ENCODE measurements around the gene TNS3. TPM values are rescaled to one million over a fixed set of nuclear protein-coding genes. Genes with fewer than 3 reads are reported as not detected.

Gene TNS3
- total and polyA plus RNA-seq, 2 of the 13 experiments (the other 11 are each of a cell fraction or from before 2014, with no cell fraction given) = 52.9 to 55.7 TPM

GRCh38 chr7:47389171-47389922 is 192.6 kb downstream of the TNS3 start:
- no peak overlapping the region for H3K27ac ChIP-seq (ENCODE audit: extremely low read length, insufficient read depth, low read length)
- peaks cover 31% of the 10 kb centered on the region for H4K20me1 ChIP-seq (ENCODE audit: insufficient read depth, low read length)
- ChIA-PET CTCF (ENCODE audit: low intra/inter-chr PET ratio, low total read pairs) (no interaction called here), POLR2A (no interaction called here)
- H3K79me2 ChIP-seq (ENCODE audit: insufficient read depth, low read length) = peaks cover 16% of the 10 kb centered on the region
- no peak overlapping the region for H3K4me2 ChIP-seq (ENCODE audit: low read depth, low read length)
- ATAC-seq = no peak
- no peak for DNase-seq (ENCODE audit: low spot score)
- H3K9ac ChIP-seq (ENCODE audit: insufficient read depth, low read depth, low read length) = no peak overlapping the region
- FAIRE-seq = no peak
- 98% methylated on average over 13 of the region's 16 CpGs for WGBS (ENCODE audit: low lambda C conversion rate)
- H3K4me1 ChIP-seq (ENCODE audit: insufficient read depth, low read length) = peaks cover 42% of the 10 kb centered on the region
- no peak overlapping the region for H3K4me3 ChIP-seq (replicated peaks in 1 of 3; ENCODE audit: insufficient read depth in 1 of 3, low read depth in 2 of 3, low read length in 3 of 3)
- no TSS peak for BruUV-seq (replicated peaks)
- no peak overlapping the region for H2AFZ ChIP-seq (ENCODE audit: low read length)
- in situ Hi-C loops (cut with HindIII; ENCODE audit: extremely low pct_ligation_motif_present, low pct_unique_long_range_greater_than_20kb) = no loop called here
- H3K36me3 ChIP-seq (replicated peaks in 1 of 2; ENCODE audit: control insufficient read depth in 1 of 2, insufficient read depth in 2 of 2, low read length in 2 of 2) = peaks cover 46 to 90% of the 10 kb centered on the region in 2 experiments
- intact Hi-C loops (cut with micrococcal nuclease; ENCODE audit: unreplicated experiment) = loop anchor here (10.0 kb wide), 1 partner anchor 125 kb away; no protein-coding TSS in a partner anchor
- TF ChIP-seq ZNF547 (CRISPR knock-in tag; IDR thresholded peaks at IDR 0.05) (no peak), DMAP1 (CRISPR knock-in tag; IDR thresholded peaks at IDR 0.05) (no peak), UBTF (CRISPR knock-in tag; IDR thresholded peaks at IDR 0.05) (no peak), ZKSCAN8 (CRISPR knock-in tag; IDR thresholded peaks at IDR 0.05; ENCODE audit: borderline replicate concordance) (no peak), ZNF678 (CRISPR knock-in tag; IDR thresholded peaks at IDR 0.05) (no peak), SRSF9 (IDR thresholded peaks at IDR 0.05; ENCODE audit: borderline replicate concordance, insufficient read depth, low read depth, low read length, poor library complexity, severe bottlenecking) (no peak), FIP1L1 (IDR thresholded peaks at IDR 0.05; ENCODE audit: borderline replicate concordance, insufficient read depth, low read depth, low read length) (no peak), BRD4 (CRISPR knock-in tag; IDR thresholded peaks at IDR 0.05) (no peak), FOXO1 (CRISPR knock-in tag; IDR thresholded peaks at IDR 0.05) (no peak), GTF2F1 (IDR thresholded peaks at IDR 0.05; ENCODE audit: low read length) (no peak), ZNF225 (CRISPR knock-in tag; IDR thresholded peaks at IDR 0.05) (no peak), ETV5 (CRISPR knock-in tag; IDR thresholded peaks at IDR 0.05; ENCODE audit: borderline replicate concordance) (no peak), SMYD3 (CRISPR knock-in tag; IDR thresholded peaks at IDR 0.05) (no peak), SIN3A (IDR thresholded peaks at IDR 0.05; ENCODE audit: borderline replicate concordance, low read depth, low read length) (no peak)
- TF ChIP-seq, protein P1, sequence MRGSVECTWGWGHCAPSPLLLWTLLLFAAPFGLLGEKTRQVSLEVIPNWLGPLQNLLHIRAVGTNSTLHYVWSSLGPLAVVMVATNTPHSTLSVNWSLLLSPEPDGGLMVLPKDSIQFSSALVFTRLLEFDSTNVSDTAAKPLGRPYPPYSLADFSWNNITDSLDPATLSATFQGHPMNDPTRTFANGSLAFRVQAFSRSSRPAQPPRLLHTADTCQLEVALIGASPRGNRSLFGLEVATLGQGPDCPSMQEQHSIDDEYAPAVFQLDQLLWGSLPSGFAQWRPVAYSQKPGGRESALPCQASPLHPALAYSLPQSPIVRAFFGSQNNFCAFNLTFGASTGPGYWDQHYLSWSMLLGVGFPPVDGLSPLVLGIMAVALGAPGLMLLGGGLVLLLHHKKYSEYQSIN (CRISPR knock-in tag; IDR thresholded peaks at IDR 0.05; ENCODE audit: borderline replicate concordance) = no peak
- TF ChIP-seq, protein P2, sequence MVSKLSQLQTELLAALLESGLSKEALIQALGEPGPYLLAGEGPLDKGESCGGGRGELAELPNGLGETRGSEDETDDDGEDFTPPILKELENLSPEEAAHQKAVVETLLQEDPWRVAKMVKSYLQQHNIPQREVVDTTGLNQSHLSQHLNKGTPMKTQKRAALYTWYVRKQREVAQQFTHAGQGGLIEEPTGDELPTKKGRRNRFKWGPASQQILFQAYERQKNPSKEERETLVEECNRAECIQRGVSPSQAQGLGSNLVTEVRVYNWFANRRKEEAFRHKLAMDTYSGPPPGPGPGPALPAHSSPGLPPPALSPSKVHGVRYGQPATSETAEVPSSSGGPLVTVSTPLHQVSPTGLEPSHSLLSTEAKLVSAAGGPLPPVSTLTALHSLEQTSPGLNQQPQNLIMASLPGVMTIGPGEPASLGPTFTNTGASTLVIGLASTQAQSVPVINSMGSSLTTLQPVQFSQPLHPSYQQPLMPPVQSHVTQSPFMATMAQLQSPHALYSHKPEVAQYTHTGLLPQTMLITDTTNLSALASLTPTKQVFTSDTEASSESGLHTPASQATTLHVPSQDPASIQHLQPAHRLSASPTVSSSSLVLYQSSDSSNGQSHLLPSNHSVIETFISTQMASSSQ (IDR thresholded peaks at IDR 0.05; ENCODE audit: low read depth) = no peak
- TF ChIP-seq, protein P2 (CRISPR knock-in tag; IDR thresholded peaks at IDR 0.05; ENCODE audit: borderline replicate concordance) = no peak
- H3K9me3 ChIP-seq (ENCODE audit: low read length) = no peaks in the 10 kb centered on the region
- no peaks in the 10 kb centered on the region for H3K27me3 ChIP-seq (ENCODE audit: control insufficient read depth in 1 of 2, insufficient read depth in 2 of 2, low read length in 2 of 2)

Data from HepG2 (cell line).